KMS-11 (cell line): ENCODE data around the gene SECISBP2.

ENCODE experiments used
- H2AFZ ChIP-seq: fragments of 200-600 bp; sonication (generic); 2 replicates; pipeline ENCODE4 v1.6.1; 2016; ENCODE audit warnings: antibody characterized with exemption, mixed run types, low read depth
- H3K27ac ChIP-seq: fragments of 200-600 bp; sonication (generic); 2 replicates; pipeline ENCODE4 v1.6.1; 2016; ENCODE audit warnings: mild to moderate bottlenecking, mixed run types
- H3K27me3 ChIP-seq: fragments of 200-600 bp; sonication (generic); 2 replicates; pipeline ENCODE4 v1.6.1; 2017; ENCODE audit warnings: mild to moderate bottlenecking, low read depth, mixed run types, moderate library complexity; ENCODE audit not compliant: insufficient read depth
- H3K36me3 ChIP-seq: fragments of 200-600 bp; sonication (generic); 2 replicates; pipeline ENCODE4 v1.6.1; 2017; ENCODE audit warnings: mild to moderate bottlenecking, mixed run types; ENCODE audit not compliant: insufficient read depth
- H3K4me1 ChIP-seq: fragments of 200-600 bp; sonication (generic); 2 replicates; pipeline ENCODE4 v1.6.1; 2016; ENCODE audit warnings: mild to moderate bottlenecking, low read depth, mixed run types; ENCODE audit not compliant: poor library complexity, severe bottlenecking
- H3K4me2 ChIP-seq: fragments of 200-600 bp; sonication (generic); 2 replicates; pipeline ENCODE4 v1.7.0; 2016; ENCODE audit warnings: mild to moderate bottlenecking, mixed run types
- H3K4me3 ChIP-seq: fragments of 200-600 bp; sonication (generic); IDR thresholded peaks from 2 replicates; pipeline ENCODE4 v1.6.1; 2017; ENCODE audit warnings: low read depth, low read length, mixed read lengths; ENCODE audit not compliant: insufficient read depth
- H3K79me2 ChIP-seq: fragments of 200-600 bp; sonication (generic); 2 replicates; pipeline ENCODE4 v1.6.1; 2016; ENCODE audit warnings: low read depth, mixed run types; ENCODE audit not compliant: insufficient read depth
- H3K9ac ChIP-seq: fragments of 200-600 bp; sonication (generic); 2 replicates; pipeline ENCODE4 v1.6.1; 2016; ENCODE audit warnings: mild to moderate bottlenecking, mixed run types
- H4K20me1 ChIP-seq: fragments of 200-600 bp; sonication (generic); 2 replicates; pipeline ENCODE4 v1.6.1; 2016; ENCODE audit warnings: mild to moderate bottlenecking, mixed run types; ENCODE audit not compliant: insufficient read depth
- CTCF ChIP-seq: fragments of 200-600 bp; sonication (generic); conservative IDR thresholded peaks from 2 replicates; pipeline ENCODE4 v1.6.1; 2017; ENCODE audit warnings: low read depth, mild to moderate bottlenecking, antibody characterized with exemption, low read length, moderate library complexity, mixed read lengths

The SECISBP2 gene

GRCh38 chr9:89353989-89354388, 35.7 kb downstream of the SECISBP2 start:
- Histone ChIP-seq H3K4me1 (peaks cover 17% of the 10 kb centered on the region), H3K36me3 (peaks cover 13% of the 10 kb centered on the region; the same call in 1 of the 2 replicates)

DNA sequence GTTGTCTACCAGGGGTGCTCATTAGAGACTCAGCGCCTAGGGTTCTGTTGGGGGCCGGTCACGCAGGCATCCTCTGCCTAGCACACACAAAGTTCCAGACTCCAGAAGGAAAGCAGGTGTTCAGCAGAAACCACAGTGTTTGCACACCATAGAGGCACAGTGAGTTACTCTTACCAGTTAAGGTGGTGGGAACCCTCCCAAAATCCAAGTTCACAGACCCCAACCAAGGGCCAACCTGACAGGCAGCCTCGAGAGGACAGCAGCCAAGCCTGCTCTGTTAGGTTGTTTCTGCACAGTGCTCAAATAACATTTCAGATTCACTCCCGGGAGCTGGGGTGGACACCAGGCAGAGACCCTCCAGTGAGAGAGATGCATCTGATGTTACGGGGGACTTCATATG, 36.2 kb downstream of the SECISBP2 start:
- Histone ChIP-seq H3K9ac (no peak overlapping the region), H3K4me2 (no peak overlapping the region), H4K20me1 (no peaks in the 10 kb centered on the region), H2AFZ (no peak overlapping the region), H3K4me1 (peaks cover 17% of the 10 kb centered on the region), H3K27me3 (no peaks in the 10 kb centered on the region), H3K79me2 (no peaks in the 10 kb centered on the region), H3K27ac (no peak overlapping the region), H3K36me3 (peaks cover 13% of the 10 kb centered on the region; the same call in 1 of the 2 replicates), H3K4me3 (no peak overlapping the region)
- TF ChIP-seq CTCF = no peak

More at GRCh38 chr9:89353989-89354388, 35.7 kb downstream of the SECISBP2 start:
- Histone ChIP-seq H3K4me3 (no peak overlapping the region), H3K9ac (no peak overlapping the region), H4K20me1 (no peaks in the 10 kb centered on the region), H3K79me2 (no peaks in the 10 kb centered on the region), H3K4me2 (no peak overlapping the region), H3K27me3 (no peaks in the 10 kb centered on the region), H2AFZ (no peak overlapping the region), H3K27ac (no peak overlapping the region)
- no peak for TF ChIP-seq CTCF

- H3K4me3 ChIP-seq = no peak overlapping the region
- no peak overlapping the region for H3K9ac ChIP-seq
- H2AFZ ChIP-seq = no peak overlapping the region
- peaks cover 13% of the 10 kb centered on the region for H3K4me1 ChIP-seq
- no peaks in the 10 kb centered on the region for H3K27me3 ChIP-seq
- no peak for TF ChIP-seq CTCF
- H3K27ac ChIP-seq = no peak overlapping the region
- H3K36me3 ChIP-seq = peaks cover 3% of the 10 kb centered on the region; the same call in 1 of the 2 replicates
- no peak overlapping the region for H3K4me2 ChIP-seq
- no peaks in the 10 kb centered on the region for H4K20me1 ChIP-seq
- H3K79me2 ChIP-seq = no peaks in the 10 kb centered on the region
Measured at GRCh38 chr9:89356782-89357181, 38.5 kb downstream of the SECISBP2 start.

GRCh38 chr9:89357331-89358197, 39.3 kb downstream of the SECISBP2 start:
- Histone ChIP-seq H3K36me3 (peaks cover 3% of the 10 kb centered on the region; the same call in 1 of the 2 replicates), H3K9ac (no peak overlapping the region), H3K27ac (no peak overlapping the region)

More at GRCh38 chr9:89357331-89358197, 39.3 kb downstream of the SECISBP2 start:
- Histone ChIP-seq H3K4me1 (peaks cover 5% of the 10 kb centered on the region), H2AFZ (no peak overlapping the region), H3K27me3 (no peaks in the 10 kb centered on the region), H3K4me3 (no peak overlapping the region), H3K4me2 (no peak overlapping the region), H4K20me1 (no peaks in the 10 kb centered on the region), H3K79me2 (no peaks in the 10 kb centered on the region)
- TF ChIP-seq CTCF = no peak
